ENCODE results near the gene FBXW10B. TPM values are rescaled to one million over a fixed set of nuclear protein-coding genes. Genes with fewer than 3 reads are reported as not detected.
A peak's percentile ranks its signal among the peaks of the same experiment; 100 is the strongest.
"Not testable (repeated sequence)": the region's sequence is repeated elsewhere in the genome, so short reads cannot be mapped to it uniquely, and the experiment has no call there.

The FBXW10B gene
- total and polyA plus RNA-seq, 9 donors: 0.59 to 2.5 (median 1.3) TPM

DNA sequence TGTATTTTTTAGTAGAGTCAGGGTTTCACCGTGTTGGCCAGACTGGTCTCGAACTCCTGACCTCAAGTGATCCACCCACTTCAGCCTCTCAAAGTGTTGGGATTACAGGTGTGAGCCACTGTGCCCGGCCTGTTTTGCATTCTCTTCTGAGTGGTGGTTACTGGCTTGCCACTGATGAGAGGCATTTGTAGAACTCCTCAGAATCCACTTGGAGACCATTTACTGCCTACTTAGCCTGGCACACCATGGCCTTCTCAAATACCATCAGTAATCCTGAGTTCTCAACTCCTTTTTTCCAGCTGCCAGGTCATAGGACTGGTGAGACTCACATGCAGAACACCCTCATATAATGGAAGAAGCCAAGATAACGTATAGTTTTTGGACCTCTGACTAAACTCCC is 22.5 kb upstream of the FBXW10B start:
- H3K27ac ChIP-seq (ENCODE audit: low read length); H3K4me3 ChIP-seq (ENCODE audit: low read length); H3K36me3 ChIP-seq (ENCODE audit: control insufficient read depth, insufficient read depth, low read length); H3K27me3 ChIP-seq (ENCODE audit: control insufficient read depth, insufficient read depth, low read length); H3K9me3 ChIP-seq (replicated peaks; ENCODE audit: control insufficient read depth, low read depth, low read length); DNase-seq: not testable (repeated sequence)
- no CpG with 5 or more reads among the region's 4 CpGs for WGBS (ENCODE audit: insufficient coverage)
- peaks cover 11% of the 10 kb centered on the region for H3K4me1 ChIP-seq (ENCODE audit: control insufficient read depth, insufficient read depth, low read length)

GRCh38 chr17:15630930-15631453 is 11.5 kb upstream of the FBXW10B start:
- H3K9me3 ChIP-seq (replicated peaks; ENCODE audit: control insufficient read depth, low read depth, low read length); H3K4me3 ChIP-seq (ENCODE audit: low read length); H3K36me3 ChIP-seq (ENCODE audit: control insufficient read depth, insufficient read depth, low read length); H3K27me3 ChIP-seq (ENCODE audit: control insufficient read depth, insufficient read depth, low read length); H3K4me1 ChIP-seq (ENCODE audit: control insufficient read depth, insufficient read depth, low read length); DNase-seq; H3K27ac ChIP-seq (ENCODE audit: low read length): not testable (repeated sequence)
- WGBS (ENCODE audit: insufficient coverage): no CpG with 5 or more reads among the region's 2 CpGs

GRCh38 chr17:15629991-15630390 is 10.5 kb upstream of the FBXW10B start:
- not testable (repeated sequence) for H3K36me3 ChIP-seq (ENCODE audit: control insufficient read depth, insufficient read depth, low read length); H3K27ac ChIP-seq (ENCODE audit: low read length)
- 83% methylated on average over 4 of the region's 7 CpGs for WGBS (ENCODE audit: insufficient coverage)

DNA sequence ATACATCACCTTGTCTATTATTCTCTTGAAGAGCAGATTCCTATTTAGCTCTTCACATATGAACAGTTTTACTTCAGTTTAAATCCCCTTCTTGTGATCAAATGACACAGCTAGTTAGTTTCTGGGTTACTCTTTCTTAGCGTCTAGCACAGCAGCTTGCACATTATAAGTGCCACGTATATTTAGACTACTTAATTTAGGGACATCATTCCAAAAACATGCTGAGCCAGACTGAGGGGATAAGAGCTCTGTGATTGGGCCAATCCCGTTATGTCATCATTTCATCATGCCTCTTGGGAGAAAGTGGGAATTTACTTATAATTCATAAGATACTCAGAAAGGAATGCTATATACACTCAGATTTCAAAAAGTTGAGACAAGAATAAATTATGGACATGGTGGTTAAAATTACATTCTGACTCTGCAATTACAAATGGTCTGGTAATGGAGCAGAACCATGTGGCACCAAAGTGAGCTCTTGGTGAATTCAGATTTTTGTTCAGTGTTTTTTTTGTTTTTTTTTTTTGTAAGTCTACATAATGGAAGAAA is 4.2 kb upstream of the FBXW10B start:
- WGBS (ENCODE audit: insufficient coverage): no CpG with 5 or more reads among the region's 3 CpGs

More at GRCh38 chr17:15629991-15630390, 10.5 kb upstream of the FBXW10B start:
- H3K27me3 ChIP-seq (ENCODE audit: control insufficient read depth, insufficient read depth, low read length); H3K4me1 ChIP-seq (ENCODE audit: control insufficient read depth, insufficient read depth, low read length); H3K4me3 ChIP-seq (ENCODE audit: low read length); DNase-seq; H3K9me3 ChIP-seq (replicated peaks; ENCODE audit: control insufficient read depth, low read depth, low read length): not testable (repeated sequence)

DNA sequence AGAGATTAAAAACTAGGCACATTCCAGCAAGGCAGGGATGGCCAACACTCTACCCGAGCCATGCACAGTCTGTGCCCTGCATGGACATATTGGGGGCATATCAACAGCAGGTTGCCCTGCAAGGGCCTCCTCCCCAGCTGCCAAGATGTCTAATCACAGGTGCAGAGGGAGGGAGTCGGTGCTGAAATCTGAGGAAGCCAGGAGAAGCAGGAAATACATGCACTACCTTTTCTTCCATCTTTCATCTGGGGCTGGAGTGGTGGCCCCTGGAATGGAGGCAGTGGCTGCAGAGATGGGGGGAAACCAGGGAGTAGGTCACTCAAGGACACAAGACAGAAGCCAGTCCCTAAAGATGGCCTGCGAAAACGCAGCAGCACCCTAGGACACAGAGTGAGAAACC is 3.8 kb upstream of the FBXW10B start:
- not testable (repeated sequence) for H3K36me3 ChIP-seq (ENCODE audit: control insufficient read depth, insufficient read depth, low read length); H3K27me3 ChIP-seq (ENCODE audit: control insufficient read depth, insufficient read depth, low read length); DNase-seq; H3K9me3 ChIP-seq (replicated peaks; ENCODE audit: control insufficient read depth, low read depth, low read length); H3K27ac ChIP-seq (ENCODE audit: low read length); H3K4me3 ChIP-seq (ENCODE audit: low read length); H3K4me1 ChIP-seq (ENCODE audit: control insufficient read depth, insufficient read depth, low read length)
- WGBS (ENCODE audit: insufficient coverage): no CpG with 5 or more reads among the region's 4 CpGs

More for the DNA sequence above, 4.2 kb upstream of the FBXW10B start:
- H3K4me1 ChIP-seq (ENCODE audit: control insufficient read depth, insufficient read depth, low read length); H3K36me3 ChIP-seq (ENCODE audit: control insufficient read depth, insufficient read depth, low read length); H3K27ac ChIP-seq (ENCODE audit: low read length); H3K27me3 ChIP-seq (ENCODE audit: control insufficient read depth, insufficient read depth, low read length); H3K4me3 ChIP-seq (ENCODE audit: low read length); H3K9me3 ChIP-seq (replicated peaks; ENCODE audit: control insufficient read depth, low read depth, low read length): not testable (repeated sequence)
- DNase-seq: peak; percentile 71

DNA sequence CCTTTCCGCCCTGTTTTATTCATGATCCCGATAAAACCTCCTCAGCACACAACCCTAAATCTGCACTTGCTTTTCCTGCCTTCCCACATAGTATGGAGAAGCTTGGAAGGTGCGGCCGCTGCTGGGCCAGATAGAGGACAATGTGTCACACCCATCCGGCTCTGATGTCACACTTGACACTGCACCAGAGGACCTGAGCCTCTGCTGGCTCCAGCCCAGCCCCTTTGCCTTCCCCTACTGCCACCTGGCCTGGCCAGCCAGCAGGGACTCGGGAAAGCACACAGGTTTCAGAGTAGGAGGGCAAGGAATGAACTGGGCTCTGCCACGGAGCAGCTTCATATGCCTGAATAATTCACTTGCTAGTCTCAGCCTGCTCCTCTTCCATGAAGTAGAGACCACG is 2.6 kb upstream of the FBXW10B start:
- H3K27ac ChIP-seq (ENCODE audit: low read length); H3K9me3 ChIP-seq (replicated peaks; ENCODE audit: control insufficient read depth, low read depth, low read length); H3K27me3 ChIP-seq (ENCODE audit: control insufficient read depth, insufficient read depth, low read length); H3K4me1 ChIP-seq (ENCODE audit: control insufficient read depth, insufficient read depth, low read length); H3K4me3 ChIP-seq (ENCODE audit: low read length); DNase-seq; H3K36me3 ChIP-seq (ENCODE audit: control insufficient read depth, insufficient read depth, low read length): not testable (repeated sequence)
- no CpG with 5 or more reads among the region's 8 CpGs for WGBS (ENCODE audit: insufficient coverage)

- not testable (repeated sequence) for H3K27ac ChIP-seq (ENCODE audit: low read length); H3K4me3 ChIP-seq (ENCODE audit: low read length); H3K4me1 ChIP-seq (ENCODE audit: control insufficient read depth, insufficient read depth, low read length); H3K9me3 ChIP-seq (replicated peaks; ENCODE audit: control insufficient read depth, low read depth, low read length); H3K36me3 ChIP-seq (ENCODE audit: control insufficient read depth, insufficient read depth, low read length); H3K27me3 ChIP-seq (ENCODE audit: control insufficient read depth, insufficient read depth, low read length)
- no CpG with 5 or more reads among the region's 4 CpGs for WGBS (ENCODE audit: insufficient coverage)
- peak; percentile 35 for DNase-seq
Measured at GRCh38 chr17:15616828-15617227, 2.7 kb downstream of the FBXW10B start.

DNA sequence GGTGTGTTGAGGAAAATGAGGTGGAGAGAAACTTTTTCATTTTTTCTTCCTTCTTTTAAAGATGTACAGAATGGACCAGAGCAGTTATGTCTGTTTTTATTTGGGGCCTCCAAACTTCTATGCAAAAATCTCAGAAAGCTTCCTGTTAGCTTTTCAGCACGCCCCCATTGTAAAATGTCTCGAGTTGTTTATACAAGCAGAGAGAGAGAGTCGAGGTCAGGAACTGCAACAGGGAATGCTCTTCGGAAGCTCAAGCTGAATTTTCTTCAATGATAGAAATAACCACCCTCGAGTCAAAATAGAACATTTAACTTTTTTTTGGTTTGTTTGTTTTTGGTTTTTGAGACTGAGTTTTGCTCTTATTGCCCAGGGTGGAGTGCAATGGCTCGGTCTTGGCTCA is 3.7 kb downstream of the FBXW10B start:
- H3K27ac ChIP-seq (ENCODE audit: low read length): not testable (repeated sequence)
- peak; percentile 12 for DNase-seq
- no CpG with 5 or more reads among the region's 6 CpGs for WGBS (ENCODE audit: insufficient coverage)

DNA sequence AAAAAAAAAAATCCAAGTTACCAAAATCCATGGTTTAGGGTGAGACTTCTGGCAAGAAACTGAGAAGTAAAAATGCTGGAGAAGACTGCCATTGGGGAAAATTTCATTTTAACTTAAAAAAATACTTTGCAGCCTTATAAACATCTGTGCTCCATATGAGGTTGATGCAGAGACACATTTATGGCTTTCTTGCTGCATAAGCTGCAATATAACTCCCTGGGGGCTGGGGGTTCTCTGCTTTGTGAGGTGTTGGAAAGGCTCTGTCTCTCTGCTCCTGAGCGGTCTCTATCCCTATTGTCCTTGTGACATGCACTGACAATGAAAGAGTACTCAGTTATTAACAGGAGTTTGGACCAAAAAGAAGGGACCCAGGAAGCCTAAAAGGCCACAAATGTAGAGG is 6.4 kb downstream of the FBXW10B start:
- H3K4me3 ChIP-seq (ENCODE audit: low read length); H3K4me1 ChIP-seq (ENCODE audit: control insufficient read depth, insufficient read depth, low read length); H3K9me3 ChIP-seq (replicated peaks; ENCODE audit: control insufficient read depth, low read depth, low read length); H3K27me3 ChIP-seq (ENCODE audit: control insufficient read depth, insufficient read depth, low read length); H3K36me3 ChIP-seq (ENCODE audit: control insufficient read depth, insufficient read depth, low read length); H3K27ac ChIP-seq (ENCODE audit: low read length): not testable (repeated sequence)
- peak; percentile 21 for DNase-seq
- WGBS (ENCODE audit: insufficient coverage): no CpG with 5 or more reads among the region's 1 CpG

More for the DNA sequence above, 3.7 kb downstream of the FBXW10B start:
- H3K9me3 ChIP-seq (replicated peaks; ENCODE audit: control insufficient read depth, low read depth, low read length); H3K36me3 ChIP-seq (ENCODE audit: control insufficient read depth, insufficient read depth, low read length); H3K27me3 ChIP-seq (ENCODE audit: control insufficient read depth, insufficient read depth, low read length); H3K4me3 ChIP-seq (ENCODE audit: low read length); H3K4me1 ChIP-seq (ENCODE audit: control insufficient read depth, insufficient read depth, low read length): not testable (repeated sequence)

GRCh38 chr17:15592960-15593359 is 26.5 kb downstream of the FBXW10B start:
- no CpG with 5 or more reads among the region's 8 CpGs for WGBS (ENCODE audit: insufficient coverage)
- not testable (repeated sequence) for H3K27ac ChIP-seq (ENCODE audit: low read length); H3K4me1 ChIP-seq (ENCODE audit: control insufficient read depth, insufficient read depth, low read length); H3K36me3 ChIP-seq (ENCODE audit: control insufficient read depth, insufficient read depth, low read length); H3K9me3 ChIP-seq (replicated peaks; ENCODE audit: control insufficient read depth, low read depth, low read length); DNase-seq; H3K4me3 ChIP-seq (ENCODE audit: low read length); H3K27me3 ChIP-seq (ENCODE audit: control insufficient read depth, insufficient read depth, low read length)

DNA sequence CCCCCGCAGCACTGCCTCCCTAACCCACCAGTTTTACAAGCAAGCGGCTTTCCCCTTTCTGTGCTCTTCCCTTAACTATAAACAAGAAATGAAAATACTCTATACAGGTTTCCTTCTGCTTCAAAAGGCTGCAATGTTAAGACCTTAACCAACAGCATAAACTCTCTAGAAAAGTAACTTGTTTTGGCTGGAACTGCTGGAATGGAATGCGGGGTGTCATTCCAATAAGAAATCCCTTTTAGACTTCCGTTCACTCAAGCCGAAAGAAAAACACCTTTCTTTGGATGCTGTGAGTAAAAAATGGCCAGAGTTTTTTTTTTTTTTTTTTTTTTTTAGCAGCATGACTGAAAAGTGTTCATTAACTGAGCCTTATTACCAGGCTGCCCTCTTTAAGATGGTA is 27.5 kb downstream of the FBXW10B start:
- not testable (repeated sequence) for H3K36me3 ChIP-seq (ENCODE audit: control insufficient read depth, insufficient read depth, low read length); H3K4me3 ChIP-seq (ENCODE audit: low read length); DNase-seq; H3K27me3 ChIP-seq (ENCODE audit: control insufficient read depth, insufficient read depth, low read length); H3K27ac ChIP-seq (ENCODE audit: low read length); H3K9me3 ChIP-seq (replicated peaks; ENCODE audit: control insufficient read depth, low read depth, low read length); H3K4me1 ChIP-seq (ENCODE audit: control insufficient read depth, insufficient read depth, low read length)
- WGBS (ENCODE audit: insufficient coverage): 40% methylated on average over 1 of the region's 5 CpGs
